H1 (cell line): ENCODE data around the gene TBPL2. TPM values are rescaled to one million over a fixed set of nuclear protein-coding genes. Genes with fewer than 3 reads are reported as not detected.
A peak's percentile ranks its signal among the peaks of the same experiment; 100 is the strongest.

Experiments
- ASH2L ChIP-seq: fragments of 200-600, 300-600 bp; sonication (generic); IDR thresholded peaks from one replicate; pipeline ENCODE4 v1.7.1; 2017; ENCODE audit warnings: low read length
- CHD7 ChIP-seq: fragments of 300-600 bp; sonication (generic); IDR thresholded peaks from 2 replicates; pipeline ENCODE4 v1.7.1; 2012; ENCODE audit warnings: low read length, moderate library complexity, mild to moderate bottlenecking, inconsistent platforms; ENCODE audit not compliant: insufficient replicate concordance
- YY1 ChIP-seq: IDR thresholded peaks from 2 replicates; pipeline ENCODE4 v1.6.1; 2011; ENCODE audit warnings: low read depth, mild to moderate bottlenecking, low read length
- polyA plus RNA-seq, 7 experiments: library from polyadenylated mRNA; depleted of rRNA in 3 of 7; stranded (reverse) in 5 of 7; unstranded in 2 of 7; fragments of >200 nt in 5 of 7; fragments of 200-250 nt in 2 of 7; gene quantifications; 1 replicate in 5 of 7; 2 replicates in 1 of 7; 4 replicates in 1 of 7; pipeline versions ENCODE4 v1.2.1 to v1.2.3, GENCODE V29; 2011 to 2013; ENCODE audit warnings: missing spikeins in 2 of 7, mixed read lengths in 2 of 7
- total RNA-seq: library from RNA; stranded (reverse); fragmentation: NEBNext Ultra II Directional; extraction: Animal tissue kit (Norgen Biotek cat#: 25700); gene quantifications from 2 replicates; pipeline ENCODE4 v1.2.1, GENCODE V29; 2021

Gene TBPL2
- total and polyA plus RNA-seq, 2 of the 8 experiments (the other 6 are each of a cell fraction or from before 2014, with no cell fraction given): 0.03 TPM; not detected in 1

GRCh38 chr14:55440385-55440784, at the start of gene TBPL2 (continued):
- TF ChIP-seq CHD7 (no peak), YY1 (peak; percentile 80), ASH2L (no peak)
- TF ChIP-seq, all 59 proteins: peak for 8
